SK-N-MC (cell line): ENCODE data around the gene CABCOCO1.

Experiments used
- EZH2 ChIP-seq: fragments of 200-600 bp; sonication (generic); IDR thresholded peaks from one replicate; pipeline ENCODE4 v1.6.1; 2017; ENCODE audit warnings: antibody characterized with exemption
- POLR2AphosphoS5 ChIP-seq: IDR thresholded peaks from 2 replicates; pipeline ENCODE4 v1.6.1; 2012; ENCODE audit warnings: mild to moderate bottlenecking, low read depth, low read length, borderline replicate concordance

GRCh38 chr10:61620506-61620905 is 42.2 kb upstream of the CABCOCO1 start:
- no peak for TF ChIP-seq POLR2AphosphoS5
- no peak for TF ChIP-seq EZH2
